ENCODE results near the gene NALF2.

DNA sequence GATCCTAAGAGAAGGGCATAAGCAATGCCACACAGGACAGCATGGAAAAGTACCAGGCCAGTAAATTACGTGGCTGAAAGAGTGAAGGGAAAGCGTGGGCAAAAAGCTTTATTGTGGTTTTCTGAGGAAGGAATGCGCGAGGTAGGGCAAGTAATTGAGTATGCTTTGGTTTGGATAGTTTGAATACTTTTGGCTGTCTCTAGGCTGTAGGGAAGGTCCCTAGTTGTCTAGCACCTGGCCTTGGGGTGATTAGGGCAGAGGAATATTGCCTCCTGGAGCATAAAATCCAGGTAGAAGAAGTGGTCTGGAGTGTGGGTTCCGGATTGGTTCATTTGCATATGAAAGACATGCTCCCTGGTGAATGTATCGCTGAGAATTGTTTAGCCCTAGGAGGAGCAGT lies 46.4 kb upstream of the NALF2 start:
- TF ChIP-seq, protein P1, sequence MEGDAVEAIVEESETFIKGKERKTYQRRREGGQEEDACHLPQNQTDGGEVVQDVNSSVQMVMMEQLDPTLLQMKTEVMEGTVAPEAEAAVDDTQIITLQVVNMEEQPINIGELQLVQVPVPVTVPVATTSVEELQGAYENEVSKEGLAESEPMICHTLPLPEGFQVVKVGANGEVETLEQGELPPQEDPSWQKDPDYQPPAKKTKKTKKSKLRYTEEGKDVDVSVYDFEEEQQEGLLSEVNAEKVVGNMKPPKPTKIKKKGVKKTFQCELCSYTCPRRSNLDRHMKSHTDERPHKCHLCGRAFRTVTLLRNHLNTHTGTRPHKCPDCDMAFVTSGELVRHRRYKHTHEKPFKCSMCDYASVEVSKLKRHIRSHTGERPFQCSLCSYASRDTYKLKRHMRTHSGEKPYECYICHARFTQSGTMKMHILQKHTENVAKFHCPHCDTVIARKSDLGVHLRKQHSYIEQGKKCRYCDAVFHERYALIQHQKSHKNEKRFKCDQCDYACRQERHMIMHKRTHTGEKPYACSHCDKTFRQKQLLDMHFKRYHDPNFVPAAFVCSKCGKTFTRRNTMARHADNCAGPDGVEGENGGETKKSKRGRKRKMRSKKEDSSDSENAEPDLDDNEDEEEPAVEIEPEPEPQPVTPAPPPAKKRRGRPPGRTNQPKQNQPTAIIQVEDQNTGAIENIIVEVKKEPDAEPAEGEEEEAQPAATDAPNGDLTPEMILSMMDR (IDR thresholded peaks at IDR 0.05), result no peak
- no peak for TF ChIP-seq POLR2A (IDR thresholded peaks at IDR 0.05)
